WTC11 (cell line): ENCODE results near the gene CLEC3A. TPM values are rescaled to one million over a fixed set of nuclear protein-coding genes. Genes with fewer than 3 reads are reported as not detected.

Source experiments
- ATAC-seq: fragments of 200-7000 bp; cut with Tn5 transposase; 2 replicates; pipeline ENCODE4 v1.10.0; 2021; ENCODE audit warnings: mild to moderate bottlenecking, moderate library complexity
- CTCF ChIA-PET: fragments of 300-600 bp; sonication (Branson Sonifier 250); formaldehyde crosslinking; loops from one replicate; lab custom pipeline; 2021; ENCODE audit warnings: antibody characterized with exemption; lab: Charles Lee
- POLR2A ChIA-PET: fragments of 350-600 bp; sonication (Branson Sonifier 250); formaldehyde crosslinking; loops from one replicate; lab custom pipeline; 2021; ENCODE audit warnings: antibody characterized with exemption; lab: Charles Lee
- DNase-seq: peaks from one replicate; pipeline ENCODE4 v3.0.0; 2021; ENCODE audit warnings: low spot score
- H3K27ac Mint-ChIP-seq: 2 replicates; pipeline ENCODE4 v1.8.0; 2021; ENCODE audit warnings: mixed read lengths
- H3K27me3 Mint-ChIP-seq: 2 replicates; pipeline ENCODE4 v1.8.0; 2021; ENCODE audit warnings: low read depth, mild to moderate bottlenecking, moderate library complexity, mixed read lengths
- H3K36me3 Mint-ChIP-seq: 2 replicates; pipeline ENCODE4 v1.8.0; 2021; ENCODE audit warnings: mixed read lengths
- H3K4me1 Mint-ChIP-seq: 2 replicates; pipeline ENCODE4 v1.8.0; 2022; ENCODE audit warnings: mixed read lengths
- H3K4me3 Mint-ChIP-seq: 2 replicates; pipeline ENCODE4 v1.8.0; 2021; ENCODE audit warnings: mild to moderate bottlenecking, moderate library complexity, mixed read lengths
- H3K9me3 Mint-ChIP-seq: 2 replicates; pipeline ENCODE4 v1.8.0; 2021; ENCODE audit warnings: mixed read lengths
- AR ChIP-seq: fragments of 250-450 bp; sonication (Bioruptor Pico); IDR thresholded peaks from 2 replicates; pipeline ENCODE4 v1.9.0; 2021; ENCODE audit warnings: mild to moderate bottlenecking
- ATF6 ChIP-seq: sonication (generic); formaldehyde crosslinking; IDR thresholded peaks from 2 replicates; pipeline ENCODE4 v1.8.1; 2023; ENCODE audit warnings: mild to moderate bottlenecking, missing genetic modification reagents
- CDX4 ChIP-seq: fragments of 250-450 bp; sonication (Bioruptor Pico); IDR thresholded peaks from 2 replicates; pipeline ENCODE4 v1.9.0; 2021; ENCODE audit warnings: moderate library complexity, mild to moderate bottlenecking, inconsistent platforms, borderline replicate concordance
- E2F5 ChIP-seq: sonication (generic); formaldehyde crosslinking; IDR thresholded peaks from 2 replicates; pipeline ENCODE4 v1.8.1; 2022; ENCODE audit warnings: mild to moderate bottlenecking, moderate library complexity, missing genetic modification reagents
- EMX1 ChIP-seq: fragments of 250-450 bp; sonication (Bioruptor Pico); IDR thresholded peaks from 2 replicates; pipeline ENCODE4 v1.8.0; 2021; ENCODE audit warnings: mild to moderate bottlenecking
- ESRRA ChIP-seq: sonication (generic); formaldehyde crosslinking; IDR thresholded peaks from 2 replicates; pipeline ENCODE4 v1.8.1; 2022; ENCODE audit warnings: mild to moderate bottlenecking, missing genetic modification reagents, borderline replicate concordance
- FOXP1 ChIP-seq: sonication (generic); formaldehyde crosslinking; IDR thresholded peaks from 2 replicates; pipeline ENCODE4 v1.8.0; 2022; ENCODE audit warnings: missing genetic modification reagents, mild to moderate bottlenecking, moderate library complexity, borderline replicate concordance
- GABPB1 ChIP-seq: sonication (generic); formaldehyde crosslinking; IDR thresholded peaks from 2 replicates; pipeline ENCODE4 v1.8.1; 2023; ENCODE audit warnings: mild to moderate bottlenecking, missing genetic modification reagents
- GRHL2 ChIP-seq: fragments of 250-450 bp; sonication (Bioruptor Pico); IDR thresholded peaks from 2 replicates; pipeline ENCODE4 v1.8.0; 2022; ENCODE audit warnings: mild to moderate bottlenecking, moderate library complexity; ENCODE audit not compliant: insufficient replicate concordance, severe bottlenecking
- HMGA2 ChIP-seq: fragments of 250-450 bp; sonication (Bioruptor Pico); IDR thresholded peaks from 2 replicates; pipeline ENCODE4 v1.4.0; 2021; ENCODE audit warnings: mild to moderate bottlenecking, moderate library complexity
- MLX ChIP-seq: sonication (generic); formaldehyde crosslinking; IDR thresholded peaks from 2 replicates; pipeline ENCODE4 v1.8.1; 2023; ENCODE audit warnings: mild to moderate bottlenecking, missing genetic modification reagents, moderate library complexity
- NFATC4 ChIP-seq: fragments of 250-450 bp; sonication (Bioruptor Pico); IDR thresholded peaks from 2 replicates; pipeline ENCODE4 v1.9.0; 2021; ENCODE audit warnings: mild to moderate bottlenecking
- NR1H2 ChIP-seq: sonication (generic); formaldehyde crosslinking; IDR thresholded peaks from 2 replicates; pipeline ENCODE4 v1.9.0; 2021; ENCODE audit warnings: mild to moderate bottlenecking, moderate library complexity, missing genetic modification reagents
- STAT6 ChIP-seq: sonication (generic); formaldehyde crosslinking; conservative IDR thresholded peaks from 2 replicates; pipeline ENCODE4 v1.8.1; 2023; ENCODE audit warnings: mild to moderate bottlenecking, low read depth, missing genetic modification reagents, moderate library complexity
- TEAD1 ChIP-seq: sonication (generic); formaldehyde crosslinking; IDR thresholded peaks from 2 replicates; pipeline ENCODE4 v1.8.0; 2022; ENCODE audit warnings: mild to moderate bottlenecking, missing genetic modification reagents
- USF2 ChIP-seq: sonication (generic); formaldehyde crosslinking; IDR thresholded peaks from 2 replicates; pipeline ENCODE4 v1.8.1; 2023; ENCODE audit warnings: mild to moderate bottlenecking, missing genetic modification reagents, moderate library complexity
- ZBTB21 ChIP-seq: sonication (generic); formaldehyde crosslinking; IDR thresholded peaks from 2 replicates; pipeline ENCODE4 v1.8.1; 2023; ENCODE audit warnings: mild to moderate bottlenecking, missing genetic modification reagents, borderline replicate concordance
- ZNF512 ChIP-seq: sonication (generic); formaldehyde crosslinking; IDR thresholded peaks from 2 replicates; pipeline ENCODE4 v1.8.1; 2022; ENCODE audit warnings: missing genetic modification reagents, borderline replicate concordance
- ZNF532 ChIP-seq: fragments of 250-450 bp; sonication (Bioruptor Pico); IDR thresholded peaks from 2 replicates; pipeline ENCODE4 v1.9.0; 2021; ENCODE audit warnings: mild to moderate bottlenecking, borderline replicate concordance
- total RNA-seq: library from RNA; stranded (reverse); gene quantifications from 3 replicates; pipeline ENCODE4 v1.2.3, GENCODE V29; 2021

CLEC3A gene
- total RNA-seq, 1 experiment from 2014 or later: not detected

GRCh38 chr16:77998350-77999023 lies 23.9 kb upstream of the CLEC3A start:
- H3K27me3 Mint-ChIP-seq: peaks cover 25% of the 10 kb centered on the region
- no peak overlapping the region for H3K27ac Mint-ChIP-seq
- peak; percentile 20 for DNase-seq
- peaks cover 40% of the 10 kb centered on the region for H3K4me1 Mint-ChIP-seq
- H3K36me3 Mint-ChIP-seq: peaks cover 38% of the 10 kb centered on the region
- TF ChIP-seq ZBTB21 (CRISPR knock-in tag) (no peak), GABPB1 (CRISPR knock-in tag) (no peak), STAT6 (CRISPR knock-in tag) (no peak), TEAD1 (CRISPR knock-in tag) (no peak), EMX1 (CRISPR knock-in tag) (no peak), NR1H2 (CRISPR knock-in tag) (no peak), MLX (CRISPR knock-in tag) (no peak), AR (CRISPR knock-in tag) (no peak), ATF6 (no peak), CDX4 (CRISPR knock-in tag) (no peak), GRHL2 (CRISPR knock-in tag) (no peak), HMGA2 (CRISPR knock-in tag) (no peak), ESRRA (CRISPR knock-in tag) (no peak), USF2 (CRISPR knock-in tag) (no peak), FOXP1 (no peak), NFATC4 (CRISPR knock-in tag) (no peak), E2F5 (no peak), ZNF532 (CRISPR knock-in tag) (no peak), ZNF512 (CRISPR knock-in tag) (no peak)
- ChIA-PET CTCF (interaction anchor here (0.6 to 1.1 kb wide), 3 partner anchors 31 to 317 kb away, joined by 3 read pairs; no protein-coding TSS in a partner anchor), POLR2A (interaction anchor here (0.5 to 0.6 kb wide), 2 partner anchors 18 to 49 kb away, joined by 3 read pairs; no protein-coding TSS in a partner anchor)
- H3K9me3 Mint-ChIP-seq: peaks cover 38% of the 10 kb centered on the region
- no peak overlapping the region for H3K4me3 Mint-ChIP-seq
- peak; percentile 66 for ATAC-seq
